Activated CD4-positive, alpha-beta T cell treated with anti-CD3 and anti-CD28 coated beads, Interleukin-2, amount 50 U/mL, for 4 hours (primary cell): ENCODE results near the gene CAPN1.
"Not testable (repeated sequence)": the region's sequence is repeated elsewhere in the genome, so short reads cannot be mapped to it uniquely, and the experiment has no call there.

Source experiments
- DNase-seq, 2 experiments: peaks; one replicate each; pipeline ENCODE4 v3.0.0-alpha.2; 2020

Gene CAPN1

DNA sequence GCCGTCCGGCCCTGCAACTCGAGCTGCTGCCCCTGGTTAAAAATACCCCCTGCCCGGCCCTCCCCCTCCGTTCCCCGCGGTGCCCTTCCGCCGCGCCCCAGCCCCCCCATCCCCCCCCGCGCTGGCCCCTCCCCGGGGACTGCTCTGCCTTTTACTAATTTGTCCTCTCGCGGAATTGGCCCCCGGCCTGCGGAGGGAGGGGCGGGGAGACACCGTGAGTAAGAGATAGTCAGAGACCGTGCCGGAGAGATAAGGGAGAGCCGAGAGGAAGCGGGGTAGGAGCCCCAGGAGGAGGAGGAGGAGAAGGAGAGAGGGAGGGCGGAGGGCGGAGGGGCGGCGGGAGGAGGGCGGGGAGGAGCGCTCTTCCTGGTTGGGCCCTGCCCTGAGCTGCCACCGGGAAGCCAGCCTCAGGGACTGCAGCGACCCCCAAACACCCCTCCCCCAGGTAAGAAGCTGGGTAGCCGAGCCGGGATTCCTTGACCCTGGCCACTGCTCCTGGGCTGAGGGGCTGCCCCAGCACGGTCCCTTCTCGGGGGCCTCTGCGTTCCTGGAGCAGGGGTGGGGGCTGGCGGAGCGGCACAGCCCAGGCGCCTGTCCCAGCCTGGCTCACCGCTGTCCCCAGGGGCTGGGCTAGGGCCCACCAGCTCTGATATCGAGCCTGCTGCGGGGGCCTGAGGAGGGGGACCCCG lies at the start of gene CAPN1:
CAPN1 (plus strand) TSS at position 360 of the 689 bp plus-strand sequence. CDS start 774 bp downstream, outside the sequence.
- DNase-seq, result peak; percentile 61 to 66

DNA sequence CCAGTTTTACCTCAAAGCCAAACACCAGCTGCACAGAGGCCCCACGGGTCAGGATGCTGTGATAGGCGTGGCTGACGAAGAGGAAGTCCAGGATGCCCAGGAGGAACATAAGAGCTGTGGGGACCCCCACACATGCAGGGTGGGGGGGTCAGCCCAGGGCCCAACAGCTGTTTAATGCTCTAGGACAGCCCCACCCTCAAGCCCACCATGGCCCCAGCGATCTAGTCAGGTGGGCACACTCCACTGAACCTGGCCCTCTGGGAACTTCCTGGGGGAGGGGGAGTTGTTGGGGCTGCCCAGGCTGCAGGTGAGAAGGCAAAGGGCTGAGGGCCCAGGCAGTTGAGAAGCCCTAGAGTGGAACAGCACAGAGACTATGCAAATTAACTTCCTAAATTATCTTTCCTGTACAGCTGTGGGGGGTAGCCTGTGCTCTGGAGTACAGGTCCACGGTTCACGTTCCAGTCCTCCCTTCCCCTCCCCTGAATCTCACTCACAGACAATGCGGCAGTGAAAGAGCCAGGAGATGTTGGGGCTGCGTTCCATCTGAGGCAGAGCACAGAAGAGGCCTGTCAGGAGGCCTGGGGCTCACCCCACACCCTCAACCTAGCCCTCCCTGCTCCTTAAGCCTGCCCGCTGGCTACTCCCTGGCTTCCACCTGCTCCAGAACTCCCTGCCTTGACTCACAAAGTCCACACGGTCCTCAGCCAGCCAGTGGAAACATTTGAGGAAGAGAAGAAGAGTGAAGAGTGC lies 49.3 kb upstream of the CAPN1 start:
- no peak for DNase-seq

DNA sequence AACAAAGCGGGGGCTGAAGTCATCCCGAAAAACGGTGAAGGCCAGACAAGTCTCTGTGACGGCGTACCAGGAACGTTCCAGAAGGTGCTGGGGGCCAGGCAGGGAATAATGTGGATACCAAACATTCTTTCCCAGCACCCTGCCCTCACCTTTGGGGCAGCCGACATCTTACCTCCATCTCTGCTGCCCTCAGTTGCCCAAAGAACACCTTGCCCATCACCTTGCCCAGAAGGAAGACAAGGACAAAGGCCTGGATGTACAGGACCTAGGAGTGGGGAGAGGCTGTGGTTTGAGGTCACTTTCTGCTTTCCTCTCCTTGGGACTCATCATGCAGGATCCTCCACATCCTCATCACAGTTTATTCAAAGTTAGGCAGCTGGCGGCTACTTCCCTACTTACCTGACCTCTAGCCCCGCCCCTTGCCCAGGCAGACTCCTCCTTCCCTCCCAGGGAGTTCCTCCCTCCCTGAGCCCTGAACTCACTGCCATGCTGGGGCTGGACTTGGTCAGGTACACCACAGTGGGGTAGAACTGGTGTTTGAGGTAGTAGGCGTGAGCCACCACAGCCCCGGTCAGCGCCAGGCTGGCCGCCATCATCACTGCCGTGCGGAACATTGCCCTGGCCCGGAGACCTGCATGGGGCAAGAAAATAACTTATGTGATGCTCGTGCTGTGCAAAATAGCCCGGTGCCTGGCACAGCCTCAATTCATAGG lies 48.6 kb upstream of the CAPN1 start:
- DNase-seq, result peak in 1 of 2 experiments; percentile 38

DNA sequence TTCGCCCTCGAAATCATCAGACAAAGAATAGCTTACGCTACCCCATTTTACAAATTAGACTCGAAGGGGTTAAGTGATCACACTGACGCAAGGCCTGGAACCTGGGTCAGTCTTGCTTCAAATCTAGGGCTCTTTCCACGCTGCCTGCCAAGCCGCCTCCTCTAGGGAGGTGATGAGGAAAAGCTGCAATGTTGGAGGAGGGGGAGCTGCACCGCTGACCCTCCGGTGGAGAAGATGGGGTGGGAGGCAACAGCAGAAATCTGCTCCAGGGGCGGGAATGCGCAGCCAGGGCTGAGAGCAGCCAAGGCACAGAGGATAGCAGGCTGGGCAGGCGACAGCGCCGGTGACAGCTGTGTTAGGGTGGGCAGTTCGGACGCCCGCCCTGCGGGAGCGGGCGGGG lies 48.0 kb upstream of the CAPN1 start:
- DNase-seq, result no peak

DNA sequence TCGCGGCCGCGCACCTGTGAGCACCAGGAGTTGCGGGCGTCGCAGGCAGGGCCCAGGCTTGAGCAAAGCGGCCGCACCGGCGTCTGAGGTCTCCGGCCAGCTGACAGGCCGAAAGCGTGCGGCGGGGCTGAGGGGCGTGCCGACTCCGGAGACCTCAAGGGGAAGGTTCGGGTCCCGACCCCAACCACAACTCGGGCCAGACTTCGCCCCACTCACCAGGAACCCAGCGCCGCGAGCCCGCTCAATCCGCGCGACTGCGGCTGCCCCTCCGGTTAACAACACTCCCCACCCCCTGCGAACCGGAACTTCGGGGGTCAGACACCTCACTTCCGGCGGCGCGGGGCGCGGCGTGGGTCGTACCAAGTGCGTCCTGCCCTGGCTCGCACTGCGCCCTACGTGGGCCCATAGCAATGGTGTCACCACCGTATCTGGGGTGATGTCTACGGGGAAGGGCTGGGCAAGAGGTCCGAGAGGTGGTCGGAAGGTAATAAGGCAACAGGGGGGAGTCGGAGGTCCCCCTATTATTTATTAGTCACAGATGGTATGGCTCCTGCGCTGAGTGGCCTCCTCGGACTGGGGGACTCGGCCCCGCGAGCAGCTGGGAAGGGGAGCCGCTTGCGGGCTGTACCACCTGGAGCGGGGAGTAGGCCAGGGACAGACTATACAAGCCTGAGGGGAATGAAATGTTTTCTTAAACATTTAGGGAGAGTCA lies 47.3 kb upstream of the CAPN1 start, which contains the start of gene SYVN1:
SYVN1 (minus strand) TSS at position 280 of the 712 bp plus-strand sequence. CDS start 918 bp downstream, outside the sequence.
- peak; percentile 87 to 89 for DNase-seq

DNA sequence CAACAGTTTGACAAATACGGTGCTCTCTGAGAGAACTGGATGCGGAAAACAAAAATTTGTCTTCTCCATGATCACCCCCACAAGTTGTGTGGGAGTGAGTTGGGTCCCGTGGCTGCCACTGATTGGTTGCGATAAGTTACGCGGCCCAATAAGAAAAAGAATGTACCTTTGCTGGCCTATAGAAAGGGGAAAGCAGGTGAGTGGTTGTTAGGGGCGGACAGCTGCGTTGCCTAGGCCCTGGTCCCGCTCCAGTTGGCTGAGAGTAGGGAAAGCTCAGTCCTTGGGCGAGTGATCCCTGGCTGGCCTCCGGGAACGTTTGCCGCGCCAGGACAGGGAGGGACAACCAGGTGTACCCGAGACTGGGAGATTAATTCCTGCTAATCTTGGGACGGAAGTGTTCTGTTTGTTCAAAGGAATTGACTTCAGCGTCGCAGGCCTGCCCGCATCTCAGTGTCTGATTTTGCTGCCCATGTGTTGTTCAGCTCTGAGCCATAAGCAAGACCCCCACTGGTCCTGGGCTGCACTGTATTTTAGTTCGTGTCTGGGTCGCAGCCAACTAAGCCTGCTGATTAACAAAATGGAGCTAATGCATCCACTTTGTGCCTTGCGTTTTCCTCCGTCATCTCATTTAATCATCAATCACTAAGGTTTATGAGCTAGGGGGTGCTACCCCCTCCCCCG lies 46.6 kb upstream of the CAPN1 start:
- DNase-seq, result peak; percentile 77 to 81

DNA sequence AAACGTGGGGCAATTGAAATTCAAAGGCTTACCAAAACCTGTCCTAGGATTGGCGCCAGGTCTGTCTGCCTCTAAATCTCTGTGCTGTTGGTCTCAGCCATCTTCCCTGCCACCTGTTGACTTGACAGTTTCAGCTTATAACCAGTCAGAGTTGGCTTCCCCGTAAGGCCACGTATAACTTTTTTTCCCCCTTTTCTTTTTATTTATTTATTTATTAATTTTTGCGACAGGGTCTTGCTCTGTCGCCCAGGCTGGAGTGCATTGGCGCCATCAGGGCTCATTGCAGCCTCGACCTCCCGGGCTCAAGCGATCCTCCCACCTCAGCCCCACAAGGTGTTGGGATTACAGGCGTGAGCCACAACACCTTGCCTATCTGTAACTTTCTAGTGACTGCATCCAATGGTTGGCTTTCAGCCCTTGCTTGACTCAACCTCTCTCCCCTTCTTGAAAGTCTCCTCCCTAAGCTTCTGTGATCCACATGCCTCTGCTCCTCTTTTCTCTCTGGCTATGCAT lies 46.0 kb upstream of the CAPN1 start:
- DNase-seq, result no peak

DNA sequence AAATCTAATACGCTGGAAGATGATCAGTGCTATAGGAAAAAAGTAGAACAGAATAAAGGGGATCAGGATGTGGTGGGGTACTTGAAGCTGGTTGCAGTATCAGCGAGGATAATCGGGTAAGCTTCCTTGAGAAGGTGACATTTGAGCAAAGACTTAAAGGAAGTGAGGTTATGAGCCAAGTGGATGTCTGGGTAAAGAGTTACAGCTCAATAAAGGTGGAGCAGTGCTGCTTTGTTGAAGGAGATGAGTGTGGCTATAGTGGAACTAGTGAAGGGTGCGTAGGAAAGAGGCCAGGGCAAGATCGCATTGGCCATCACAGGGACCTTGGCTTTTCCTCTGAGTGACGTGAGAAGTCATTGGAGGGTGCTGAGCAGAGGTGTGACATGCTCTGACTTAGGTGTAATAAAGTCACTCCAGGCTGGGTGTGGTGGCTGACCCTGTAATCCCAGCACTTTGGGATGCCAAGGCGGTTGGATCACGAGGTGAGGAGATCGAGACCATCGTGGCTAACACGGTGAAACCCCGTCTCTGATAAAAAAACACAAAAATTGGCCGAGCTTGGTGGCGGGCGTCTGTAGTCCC lies 45.1 kb upstream of the CAPN1 start:
- DNase-seq, result no peak

DNA sequence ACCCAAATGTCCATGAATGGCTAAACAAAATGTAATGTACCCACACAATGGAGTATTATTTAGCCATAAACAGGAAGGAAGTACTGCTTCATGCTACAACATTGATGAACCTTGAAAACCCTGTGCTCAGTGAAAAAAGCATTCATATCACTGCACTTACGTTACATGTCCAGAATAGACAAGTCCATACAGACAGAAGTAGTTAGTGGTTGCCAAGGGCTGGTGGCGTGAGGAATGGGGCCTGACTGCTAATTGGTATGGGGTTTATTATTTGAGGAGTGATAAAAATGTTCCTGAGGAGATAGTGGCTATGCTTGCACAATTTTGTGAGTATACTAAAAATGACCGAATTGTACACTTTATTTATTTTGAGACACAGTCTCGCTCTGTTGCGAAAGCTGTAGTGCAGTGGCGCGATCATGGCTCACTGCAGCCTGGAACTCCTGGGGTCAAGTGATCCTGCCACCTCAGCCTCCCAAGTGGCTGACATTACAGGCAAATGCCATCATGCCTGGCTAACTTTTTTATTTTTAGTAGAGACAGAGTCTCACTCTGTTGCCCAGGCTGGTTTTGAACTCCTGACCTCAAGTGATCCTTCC lies 39.7 kb upstream of the CAPN1 start:
- no peak for DNase-seq

DNA sequence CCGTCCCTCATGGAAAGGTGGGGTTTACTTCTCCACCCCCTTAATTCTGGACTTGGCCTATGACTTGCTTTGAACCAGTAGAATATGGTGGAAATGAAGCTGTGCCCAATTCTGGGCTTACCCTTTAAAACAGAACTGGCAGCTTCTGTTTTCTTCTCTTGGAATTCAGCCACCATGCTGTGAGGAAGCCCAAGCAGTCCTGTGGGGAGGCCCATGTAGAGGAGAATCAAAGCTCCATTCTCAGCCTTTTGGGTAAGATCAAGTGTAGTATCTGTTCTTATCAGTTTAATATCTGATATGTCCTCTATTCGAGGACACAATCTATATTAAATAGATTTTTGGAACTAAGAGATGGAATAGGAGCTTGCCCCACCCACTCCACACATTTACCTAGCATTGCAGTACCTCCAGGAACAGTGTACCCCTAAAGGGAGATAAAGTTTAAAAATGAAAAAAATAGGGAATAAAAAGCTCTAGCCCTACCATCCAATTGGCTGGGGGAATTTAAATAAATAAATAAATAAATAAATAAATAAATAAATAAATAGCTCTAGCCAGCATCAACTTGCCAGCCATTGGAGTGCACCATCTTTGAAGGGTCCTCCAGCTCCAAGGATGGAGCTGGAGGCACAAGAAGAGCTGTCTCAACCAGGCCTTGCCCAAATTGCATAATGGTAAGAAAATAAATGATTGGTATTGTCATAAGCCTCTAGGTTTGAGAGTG lies 34.2 kb upstream of the CAPN1 start:
- DNase-seq, result no peak

DNA sequence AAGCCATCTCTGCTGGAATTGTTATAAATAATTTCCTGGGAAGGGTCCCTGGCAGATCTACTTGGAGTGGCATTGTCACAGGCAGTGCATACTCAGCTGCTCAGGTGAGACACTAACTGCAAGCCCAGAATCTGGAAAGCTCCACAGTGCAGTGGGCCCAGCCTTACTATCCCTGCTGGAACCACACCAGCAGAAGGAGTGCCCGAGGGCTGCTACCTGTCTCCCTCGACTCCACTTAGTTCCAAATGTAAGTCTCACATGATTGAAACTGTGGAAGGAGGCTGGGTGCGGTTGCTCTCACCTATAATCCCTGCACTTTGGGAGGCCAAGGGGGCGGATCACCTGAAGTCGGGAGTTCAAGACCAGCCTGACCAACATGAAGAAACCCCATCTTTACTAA lies 33.1 kb upstream of the CAPN1 start:
- no peak for DNase-seq

DNA sequence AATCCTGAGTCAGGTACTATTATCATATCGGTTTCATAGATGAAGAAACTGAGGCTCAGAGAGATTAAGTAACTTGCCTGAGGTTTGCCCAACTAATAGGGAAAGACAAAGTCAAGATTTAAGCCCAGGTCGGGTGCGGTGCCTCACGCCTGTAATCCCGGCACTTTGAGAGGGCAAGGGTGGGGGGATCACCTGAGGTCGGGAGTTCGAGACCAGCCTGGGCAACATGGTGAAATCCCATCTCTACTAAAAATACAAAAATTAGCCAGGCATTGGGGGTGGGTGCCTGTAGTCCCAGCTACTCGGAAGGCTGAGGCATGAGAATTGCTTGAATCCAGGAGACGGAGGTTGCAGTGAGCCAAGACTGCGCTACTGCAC lies 31.6 kb upstream of the CAPN1 start:
- DNase-seq, result not testable (repeated sequence)

DNA sequence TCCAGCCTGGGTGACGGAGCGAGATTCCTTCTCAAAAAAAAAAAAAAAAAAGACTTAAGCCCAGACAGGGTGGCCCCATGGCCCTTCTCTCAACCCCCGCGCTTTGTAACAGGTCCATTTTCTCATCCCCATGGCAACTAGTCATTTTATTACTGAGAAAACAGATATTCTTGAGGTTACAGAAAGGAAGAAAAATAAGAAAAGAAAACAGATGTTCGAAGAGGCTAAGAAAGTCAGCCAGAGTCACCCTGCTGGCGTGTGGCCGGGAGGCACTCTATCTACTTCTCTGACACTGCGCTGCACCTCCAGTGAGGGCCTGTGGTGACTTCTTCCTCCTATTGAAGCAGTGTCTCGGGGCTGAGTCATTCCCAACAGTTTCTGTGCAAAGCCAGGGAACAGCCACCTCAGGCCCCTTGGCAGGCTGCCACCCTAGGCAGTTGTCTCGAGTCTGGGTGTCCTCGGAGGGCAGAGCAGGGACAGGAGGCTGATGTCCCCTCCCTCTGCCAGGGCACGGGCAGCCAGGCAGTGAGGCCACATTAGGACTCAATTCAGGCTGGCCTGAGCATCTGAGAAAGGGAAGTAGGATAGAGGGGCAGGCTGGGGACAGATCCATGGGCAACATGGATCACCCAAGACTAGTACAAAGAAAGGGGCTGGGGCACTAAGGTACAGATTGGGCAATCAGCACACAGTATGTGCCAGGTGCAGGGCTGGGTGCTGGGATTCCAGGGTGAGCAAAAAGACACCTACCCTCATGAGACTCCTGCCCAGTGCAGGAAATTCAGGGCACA lies 31.0 kb upstream of the CAPN1 start:
- no peak for DNase-seq

DNA sequence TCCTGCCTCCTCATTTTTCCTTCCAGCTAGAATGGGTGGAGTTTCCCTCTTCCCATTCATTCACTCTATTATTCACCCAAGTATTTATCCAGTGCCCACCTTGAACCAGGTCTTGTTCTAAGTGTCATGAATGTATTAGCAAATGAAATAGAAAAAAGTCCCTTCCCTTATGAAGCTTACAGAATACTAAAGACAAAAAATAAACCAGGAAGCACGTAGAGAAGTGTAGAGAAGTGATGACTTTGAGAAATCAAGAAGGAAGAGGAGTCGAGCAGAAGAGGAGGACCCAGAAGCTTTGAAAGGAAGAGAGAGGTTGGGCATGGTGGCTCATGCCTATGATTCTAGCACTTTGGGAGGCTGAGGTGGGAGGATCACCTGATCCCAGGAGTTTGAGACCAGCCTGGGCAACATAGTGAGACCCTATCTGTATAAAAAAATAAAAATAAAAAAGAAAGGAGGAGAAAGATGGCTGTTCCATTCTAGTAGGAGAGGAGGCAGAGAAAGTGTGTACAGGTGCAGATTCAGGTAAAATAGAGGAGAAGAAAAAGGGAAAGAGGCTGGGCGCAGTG lies 30.3 kb upstream of the CAPN1 start:
- no peak for DNase-seq

DNA sequence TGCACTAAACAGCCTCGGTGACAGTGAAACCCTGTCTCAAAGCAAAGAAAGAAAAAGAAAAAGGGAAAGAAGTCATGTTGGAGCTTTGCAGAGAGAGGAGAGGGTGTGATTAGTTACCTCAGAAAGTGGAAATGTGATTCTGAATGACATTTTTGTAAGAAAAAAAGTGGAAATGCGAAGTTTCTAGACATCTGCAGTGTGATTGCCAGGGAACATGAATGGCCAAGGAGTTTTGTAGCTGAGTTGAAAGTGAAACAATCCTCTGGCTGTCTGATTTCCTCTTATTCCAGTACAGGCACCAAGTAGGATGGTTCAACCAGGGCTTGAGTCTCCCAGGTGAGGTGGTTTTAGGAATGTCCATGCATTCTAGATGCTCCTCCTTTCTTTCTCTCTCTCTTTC lies 29.6 kb upstream of the CAPN1 start:
- DNase-seq, result no peak

DNA sequence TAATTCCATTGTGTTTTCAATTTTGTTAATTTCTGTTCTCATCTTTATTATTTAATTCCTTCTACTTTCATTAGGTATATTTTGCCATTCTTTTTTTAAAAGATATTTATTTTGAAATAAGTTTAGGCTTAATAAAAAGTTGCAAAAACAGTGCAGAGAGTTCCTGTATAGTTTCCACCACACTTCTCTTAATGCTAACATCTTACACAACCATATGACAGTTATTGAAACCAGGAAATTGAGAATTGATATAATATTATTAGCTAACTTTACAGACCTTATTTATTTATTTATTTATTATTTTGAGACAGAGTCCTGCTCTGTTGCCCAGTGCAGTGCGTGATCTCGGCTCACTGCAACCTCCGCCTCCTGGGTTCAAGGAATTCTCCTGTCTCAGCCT lies 25.5 kb upstream of the CAPN1 start:
- no peak for DNase-seq

DNA sequence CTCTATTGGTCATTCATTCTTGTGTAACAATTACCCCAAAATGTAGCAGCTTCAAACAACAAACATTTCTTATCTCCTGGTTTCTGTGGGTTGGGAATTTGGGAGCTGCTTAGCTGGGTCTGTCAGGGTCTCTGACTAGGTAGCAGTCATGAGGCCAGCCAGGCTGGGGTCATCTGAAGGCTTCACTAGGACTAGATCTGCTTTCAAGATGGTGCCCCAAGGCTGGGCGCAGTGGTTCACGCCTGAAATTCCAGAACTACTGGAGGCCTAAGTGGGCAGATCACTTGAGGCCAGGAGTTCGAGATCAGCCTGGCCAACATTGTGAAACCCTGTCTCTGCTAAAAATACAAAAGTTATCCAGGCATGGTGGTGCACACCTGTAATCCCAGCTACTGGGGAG lies 24.8 kb upstream of the CAPN1 start:
- DNase-seq, result no peak

DNA sequence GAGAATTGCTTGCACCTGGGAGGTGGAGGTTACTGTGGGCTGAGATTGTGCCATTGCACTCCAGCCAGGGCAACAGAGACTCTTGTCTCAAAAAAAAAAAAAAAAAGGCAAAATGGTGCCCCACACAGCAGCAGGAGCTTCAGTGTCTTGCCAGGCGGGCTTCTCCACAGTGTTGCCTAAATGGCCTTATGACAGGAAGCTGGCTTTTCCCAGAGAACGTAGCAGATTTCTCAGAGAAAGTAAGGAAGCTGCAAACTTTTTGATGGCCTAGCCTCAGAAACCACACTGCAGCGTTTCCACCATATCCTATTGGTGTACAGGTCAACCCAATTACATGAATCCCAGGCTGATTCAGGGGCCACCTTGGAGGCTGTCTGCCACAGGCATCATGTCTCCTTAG lies 24.4 kb upstream of the CAPN1 start:
- DNase-seq, result no peak

DNA sequence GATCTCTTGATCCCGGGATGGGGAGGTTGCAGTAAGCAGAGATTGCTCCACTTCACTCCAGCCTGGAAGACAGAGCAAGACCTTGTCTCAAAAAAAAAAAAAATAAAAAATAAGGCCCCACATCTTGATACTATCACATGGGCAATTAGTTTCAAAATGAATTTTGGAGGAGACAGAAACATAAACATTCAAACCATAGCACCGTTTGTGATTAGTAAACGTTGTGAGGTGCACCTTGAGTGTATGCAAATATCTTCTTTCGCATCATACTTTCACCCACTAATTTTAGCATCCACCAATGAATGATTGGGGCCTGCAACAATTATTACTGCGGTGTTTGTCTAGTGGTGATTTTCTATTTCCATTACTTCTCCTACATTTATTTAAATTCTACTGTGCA lies 22.7 kb upstream of the CAPN1 start:
- DNase-seq, result no peak

DNA sequence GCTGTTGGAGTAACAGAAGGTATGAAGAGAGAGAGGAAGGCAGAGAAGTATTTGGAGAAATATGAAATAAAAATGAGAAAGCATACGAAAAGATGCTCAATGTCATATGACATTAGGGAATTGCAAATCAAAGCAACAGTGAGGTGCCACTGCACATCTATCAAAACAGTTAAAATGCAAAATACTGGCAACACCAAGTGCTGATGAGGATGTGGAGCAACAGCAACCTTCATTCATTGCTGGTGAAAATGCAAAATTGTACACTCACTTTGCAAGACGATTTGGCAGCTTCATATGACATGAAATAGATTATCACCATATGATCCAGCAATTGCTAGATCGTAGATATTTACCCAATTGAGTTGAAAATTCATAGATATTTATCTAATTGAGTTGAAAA lies 21.1 kb upstream of the CAPN1 start:
- DNase-seq, result no peak
